ENCODE results near the gene ZMYM4. TPM values are rescaled to one million over a fixed set of nuclear protein-coding genes. Genes with fewer than 3 reads are reported as not detected.

Gene ZMYM4
- total RNA-seq, 1 donor from 2014 or later = 92.6 TPM

DNA sequence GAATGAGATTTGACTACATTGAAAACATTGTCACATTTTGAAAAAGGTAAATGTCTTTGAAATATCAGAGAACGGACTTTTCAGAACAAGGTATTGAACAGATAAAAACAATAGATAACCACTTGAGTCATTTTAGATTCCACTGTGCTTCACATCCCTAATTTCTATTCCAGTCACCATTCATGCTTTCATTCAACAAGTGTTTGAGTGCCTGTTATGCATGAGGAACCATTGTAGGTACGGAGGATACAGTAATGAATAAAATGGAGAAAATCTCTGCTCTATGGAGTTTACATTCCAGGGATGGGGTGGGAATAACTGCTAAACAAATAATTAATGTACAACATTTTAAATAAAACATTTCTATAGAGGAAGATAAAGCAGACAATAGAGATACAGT, 26.3 kb downstream of the ZMYM4 start:
- Mint-ChIP-seq H3K4me3 (no peak overlapping the region), H3K27me3 (ENCODE audit: low read depth) (no peaks in the 10 kb centered on the region), H3K4me1 (no peaks in the 10 kb centered on the region), H3K9me3 (no peaks in the 10 kb centered on the region), H3K36me3 (ENCODE audit: low read depth) (peaks cover 5% of the 10 kb centered on the region), H3K27ac (ENCODE audit: unreplicated experiment) (no peak overlapping the region)
- no peak for DNase-seq (ENCODE audit: low read depth, low spot score)
- TF ChIP-seq, protein P1, sequence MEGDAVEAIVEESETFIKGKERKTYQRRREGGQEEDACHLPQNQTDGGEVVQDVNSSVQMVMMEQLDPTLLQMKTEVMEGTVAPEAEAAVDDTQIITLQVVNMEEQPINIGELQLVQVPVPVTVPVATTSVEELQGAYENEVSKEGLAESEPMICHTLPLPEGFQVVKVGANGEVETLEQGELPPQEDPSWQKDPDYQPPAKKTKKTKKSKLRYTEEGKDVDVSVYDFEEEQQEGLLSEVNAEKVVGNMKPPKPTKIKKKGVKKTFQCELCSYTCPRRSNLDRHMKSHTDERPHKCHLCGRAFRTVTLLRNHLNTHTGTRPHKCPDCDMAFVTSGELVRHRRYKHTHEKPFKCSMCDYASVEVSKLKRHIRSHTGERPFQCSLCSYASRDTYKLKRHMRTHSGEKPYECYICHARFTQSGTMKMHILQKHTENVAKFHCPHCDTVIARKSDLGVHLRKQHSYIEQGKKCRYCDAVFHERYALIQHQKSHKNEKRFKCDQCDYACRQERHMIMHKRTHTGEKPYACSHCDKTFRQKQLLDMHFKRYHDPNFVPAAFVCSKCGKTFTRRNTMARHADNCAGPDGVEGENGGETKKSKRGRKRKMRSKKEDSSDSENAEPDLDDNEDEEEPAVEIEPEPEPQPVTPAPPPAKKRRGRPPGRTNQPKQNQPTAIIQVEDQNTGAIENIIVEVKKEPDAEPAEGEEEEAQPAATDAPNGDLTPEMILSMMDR (conservative IDR thresholded peaks at IDR 0.05) = no peak

DNA sequence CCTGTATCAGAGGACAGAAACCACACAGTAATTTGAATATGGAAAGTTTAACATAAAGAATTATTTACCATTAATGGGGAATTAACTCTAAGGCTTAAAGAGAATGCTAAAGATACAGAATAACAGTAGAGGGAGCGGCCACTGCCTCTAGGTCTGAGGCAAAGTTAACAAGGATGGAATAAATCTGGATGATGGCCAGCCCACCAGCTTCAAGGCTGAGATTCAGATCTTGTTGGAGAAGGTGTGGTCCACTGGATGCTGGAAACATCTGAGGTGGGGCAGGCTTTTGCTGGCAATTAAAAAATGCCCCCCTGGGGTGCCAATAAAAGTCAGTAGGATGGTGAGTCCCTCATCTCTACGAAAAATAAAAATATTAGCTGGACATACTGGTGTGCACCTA, 29.4 kb downstream of the ZMYM4 start:
- Mint-ChIP-seq H3K9me3 (no peaks in the 10 kb centered on the region), H3K4me1 (peaks cover 5% of the 10 kb centered on the region), H3K27ac (ENCODE audit: unreplicated experiment) (no peak overlapping the region), H3K4me3 (no peak overlapping the region), H3K27me3 (ENCODE audit: low read depth) (no peaks in the 10 kb centered on the region), H3K36me3 (ENCODE audit: low read depth) (peaks cover 5% of the 10 kb centered on the region)
- TF ChIP-seq, protein P1 (conservative IDR thresholded peaks at IDR 0.05) = no peak
- DNase-seq (ENCODE audit: low read depth, low spot score) = no peak

- Mint-ChIP-seq H3K4me3 (no peak overlapping the region), H3K9me3 (no peaks in the 10 kb centered on the region), H3K27ac (ENCODE audit: unreplicated experiment) (peak overlapping the region; percentile 52), H3K27me3 (ENCODE audit: low read depth) (no peaks in the 10 kb centered on the region), H3K4me1 (peaks cover 5% of the 10 kb centered on the region), H3K36me3 (ENCODE audit: low read depth) (peaks cover 5% of the 10 kb centered on the region)
- no peak for DNase-seq (ENCODE audit: low read depth, low spot score)
- TF ChIP-seq, protein P1 (conservative IDR thresholded peaks at IDR 0.05) = no peak
Measured at GRCh38 chr1:35298464-35298863, 30.0 kb downstream of the ZMYM4 start.

GRCh38 chr1:35300376-35300775, 31.9 kb downstream of the ZMYM4 start:
- H3K4me3 Mint-ChIP-seq = no peak overlapping the region
- peaks cover 5% of the 10 kb centered on the region for H3K4me1 Mint-ChIP-seq
- no peak overlapping the region for H3K27ac Mint-ChIP-seq (ENCODE audit: unreplicated experiment)
- TF ChIP-seq, protein P1 (conservative IDR thresholded peaks at IDR 0.05) = no peak
- no peak for DNase-seq (ENCODE audit: low read depth, low spot score)
- peaks cover 5% of the 10 kb centered on the region for H3K36me3 Mint-ChIP-seq (ENCODE audit: low read depth)
- H3K9me3 Mint-ChIP-seq = no peaks in the 10 kb centered on the region
- H3K27me3 Mint-ChIP-seq (ENCODE audit: low read depth) = no peaks in the 10 kb centered on the region

- Mint-ChIP-seq H3K4me1 (peaks cover 5% of the 10 kb centered on the region), H3K36me3 (ENCODE audit: low read depth) (peaks cover 4% of the 10 kb centered on the region), H3K4me3 (no peak overlapping the region), H3K9me3 (no peaks in the 10 kb centered on the region), H3K27me3 (ENCODE audit: low read depth) (no peaks in the 10 kb centered on the region), H3K27ac (ENCODE audit: unreplicated experiment) (no peak overlapping the region)
- TF ChIP-seq, protein P1 (conservative IDR thresholded peaks at IDR 0.05) = no peak
- DNase-seq (ENCODE audit: low read depth, low spot score) = no peak
Measured at GRCh38 chr1:35301674-35302392, 33.3 kb downstream of the ZMYM4 start.
